Activated CD4-positive, alpha-beta T cell treated with anti-CD3 and anti-CD28 coated beads, Interleukin-2, amount 10 ng/mL, durations not matched to agents 24 days and 14 days (primary cell): ENCODE data around the gene SLC35D1. TPM values are rescaled to one million over a fixed set of nuclear protein-coding genes. Genes with fewer than 3 reads are reported as not detected.

Experiments
- DNase-seq: peaks from one replicate; pipeline ENCODE4 v3.0.0; 2022
- H3K27ac Mint-ChIP-seq: one replicate; pipeline ENCODE4 v1.8.0; 2022; ENCODE audit warnings: mild to moderate bottlenecking, mixed read lengths
- H3K27me3 Mint-ChIP-seq: one replicate; pipeline ENCODE4 v1.8.0; 2022; ENCODE audit warnings: mixed read lengths
- H3K36me3 Mint-ChIP-seq: one replicate; pipeline ENCODE4 v1.8.0; 2022; ENCODE audit warnings: low read depth, mild to moderate bottlenecking, mixed read lengths
- H3K4me1 Mint-ChIP-seq: one replicate; pipeline ENCODE4 v1.8.0; 2021; ENCODE audit warnings: mixed read lengths
- H3K4me3 Mint-ChIP-seq: one replicate; pipeline ENCODE4 v1.8.0; 2022; ENCODE audit warnings: mild to moderate bottlenecking, moderate library complexity, mixed read lengths
- H3K9me3 Mint-ChIP-seq: one replicate; pipeline ENCODE4 v1.8.0; 2021; ENCODE audit warnings: mixed read lengths
- intact Hi-C: fragments of 100-400 bp; cut with micrococcal nuclease; formaldehyde crosslinking; loops from one replicate; pipeline ENCODE4 v1.15.1; 2023
- total RNA-seq: library from RNA; stranded (reverse); gene quantifications from 2 replicates; pipeline ENCODE4 v1.2.3, GENCODE V29; 2022

SLC35D1 gene
- total RNA-seq, 1 donor from 2014 or later = 16.1 TPM

- no peak for DNase-seq
- Mint-ChIP-seq H3K27me3 (peaks cover 27% of the 10 kb centered on the region), H3K9me3 (peaks cover 17% of the 10 kb centered on the region), H3K4me1 (no peaks in the 10 kb centered on the region), H3K4me3 (no peak overlapping the region), H3K27ac (no peak overlapping the region), H3K36me3 (no peaks in the 10 kb centered on the region)
- intact Hi-C loops = no loop called here
Observed at GRCh38 chr1:67061266-67061665, 7.3 kb upstream of the SLC35D1 start.

- Mint-ChIP-seq H3K9me3 (peaks cover 16% of the 10 kb centered on the region), H3K27me3 (peaks cover 31% of the 10 kb centered on the region), H3K36me3 (no peaks in the 10 kb centered on the region), H3K4me3 (no peak overlapping the region), H3K4me1 (no peaks in the 10 kb centered on the region), H3K27ac (no peak overlapping the region)
- intact Hi-C loops = no loop called here
- no peak for DNase-seq
Observed at GRCh38 chr1:67060811-67061218, 6.9 kb upstream of the SLC35D1 start.

DNA sequence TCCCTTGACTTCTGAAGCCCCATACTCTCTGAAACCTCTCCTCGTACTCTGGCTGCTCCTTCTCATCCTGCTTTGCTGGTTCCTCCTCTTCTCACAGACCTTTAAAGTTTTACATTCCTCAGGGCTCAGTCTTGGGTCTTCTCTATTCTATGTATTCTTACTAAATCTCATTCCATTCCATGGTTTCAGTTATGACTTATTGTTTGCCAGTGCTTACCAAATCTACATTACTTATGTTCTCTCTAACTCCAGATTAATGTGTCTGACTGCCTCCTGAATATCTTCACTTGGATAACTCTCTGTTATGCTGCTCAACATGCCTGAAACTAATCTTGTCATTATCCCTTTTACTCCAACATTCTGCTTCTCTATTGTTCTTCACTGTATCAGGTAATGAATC lies 5.4 kb upstream of the SLC35D1 start:
- Mint-ChIP-seq H3K4me3 (no peak overlapping the region), H3K4me1 (peaks cover 5% of the 10 kb centered on the region), H3K36me3 (no peaks in the 10 kb centered on the region), H3K27ac (no peak overlapping the region), H3K27me3 (peaks cover 20% of the 10 kb centered on the region), H3K9me3 (peaks cover 7% of the 10 kb centered on the region)
- DNase-seq = no peak
- intact Hi-C loops = loop anchor here (10.0 kb wide), 2 partner anchors 445 to 625 kb away; partner anchors contain the start of gene GADD45A

GRCh38 chr1:67058761-67059160 lies 4.8 kb upstream of the SLC35D1 start:
- H3K36me3 Mint-ChIP-seq = no peaks in the 10 kb centered on the region
- intact Hi-C loops = loop anchor here (10.0 kb wide), 2 partner anchors 446 to 626 kb away; partner anchors contain the start of gene GADD45A
- peaks cover 7% of the 10 kb centered on the region for H3K9me3 Mint-ChIP-seq

GRCh38 chr1:67058242-67058641 lies 4.3 kb upstream of the SLC35D1 start:
- intact Hi-C loops = loop anchor here (10.0 kb wide), 2 partner anchors 447 to 627 kb away; partner anchors contain the start of gene GADD45A
- H3K27me3 Mint-ChIP-seq = peaks cover 18% of the 10 kb centered on the region
- no peaks in the 10 kb centered on the region for H3K36me3 Mint-ChIP-seq
- DNase-seq = no peak
- no peak overlapping the region for H3K27ac Mint-ChIP-seq
- peaks cover 7% of the 10 kb centered on the region for H3K9me3 Mint-ChIP-seq
- no peak overlapping the region for H3K4me3 Mint-ChIP-seq
- H3K4me1 Mint-ChIP-seq = peaks cover 6% of the 10 kb centered on the region

More at GRCh38 chr1:67058761-67059160, 4.8 kb upstream of the SLC35D1 start:
- no peak overlapping the region for H3K27ac Mint-ChIP-seq
- DNase-seq = no peak
- H3K4me3 Mint-ChIP-seq = no peak overlapping the region
- H3K27me3 Mint-ChIP-seq = peaks cover 18% of the 10 kb centered on the region
- peaks cover 6% of the 10 kb centered on the region for H3K4me1 Mint-ChIP-seq

- Mint-ChIP-seq H3K9me3 (no peaks in the 10 kb centered on the region), H3K4me1 (peaks cover 28% of the 10 kb centered on the region), H3K27me3 (peaks cover 7% of the 10 kb centered on the region), H3K4me3 (peak overlapping the region; percentile 86), H3K36me3 (peaks cover 20% of the 10 kb centered on the region), H3K27ac (peak overlapping the region; percentile 95)
- peak; percentile 86 for DNase-seq
- intact Hi-C loops = loop anchor here (1.0 to 10.0 kb wide), 8 partner anchors 56 to 631 kb away; partner anchors contain the start of genes DNAI4, GADD45A and MIER1
Observed at GRCh38 chr1:67053535-67053784, 488 bp downstream of the SLC35D1 start.

GRCh38 chr1:67052741-67053534 lies 1.0 kb downstream of the SLC35D1 start:
- Mint-ChIP-seq H3K36me3 (peaks cover 23% of the 10 kb centered on the region), H3K4me1 (peaks cover 28% of the 10 kb centered on the region), H3K4me3 (peak overlapping the region; percentile 86), H3K9me3 (no peaks in the 10 kb centered on the region), H3K27me3 (peaks cover 4% of the 10 kb centered on the region), H3K27ac (peak overlapping the region; percentile 87)
- DNase-seq = peak; percentile 65
- intact Hi-C loops = loop anchor here (1.0 to 10.0 kb wide), 8 partner anchors 56 to 632 kb away; partner anchors contain the start of genes DNAI4, GADD45A and MIER1

DNA sequence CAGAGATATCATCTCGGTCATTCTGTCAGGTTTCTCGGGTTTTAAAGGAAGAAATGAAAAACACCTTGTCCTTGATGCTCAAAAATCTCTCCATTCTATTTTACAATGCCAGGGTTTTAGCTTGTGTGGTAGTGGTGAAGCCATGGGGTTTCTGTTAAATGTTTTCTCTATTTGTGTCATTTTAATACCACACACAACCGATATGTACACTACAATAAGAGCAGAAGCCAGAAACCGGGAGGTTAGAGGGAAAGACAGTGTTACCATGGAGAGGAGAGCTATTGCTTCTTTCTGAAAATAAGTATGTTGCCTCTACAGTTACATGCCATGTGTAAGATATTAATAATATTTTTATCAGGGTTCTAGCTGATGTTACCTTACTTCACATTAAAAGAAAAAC lies 2.8 kb downstream of the SLC35D1 start:
- DNase-seq = no peak
- Mint-ChIP-seq H3K9me3 (no peaks in the 10 kb centered on the region), H3K4me1 (peaks cover 28% of the 10 kb centered on the region), H3K27ac (no peak overlapping the region), H3K4me3 (no peak overlapping the region), H3K36me3 (peaks cover 33% of the 10 kb centered on the region), H3K27me3 (peaks cover 4% of the 10 kb centered on the region)
- intact Hi-C loops = loop anchor here (5.0 to 10.0 kb wide), 6 partner anchors 54 to 634 kb away; partner anchors contain the start of gene GADD45A

GRCh38 chr1:67044631-67045270 lies 9.2 kb downstream of the SLC35D1 start:
- Mint-ChIP-seq H3K4me1 (peaks cover 2% of the 10 kb centered on the region), H3K36me3 (peaks cover 58% of the 10 kb centered on the region), H3K4me3 (no peak overlapping the region), H3K9me3 (no peaks in the 10 kb centered on the region), H3K27ac (no peak overlapping the region), H3K27me3 (no peaks in the 10 kb centered on the region)
- intact Hi-C loops = no loop called here
- no peak for DNase-seq

DNA sequence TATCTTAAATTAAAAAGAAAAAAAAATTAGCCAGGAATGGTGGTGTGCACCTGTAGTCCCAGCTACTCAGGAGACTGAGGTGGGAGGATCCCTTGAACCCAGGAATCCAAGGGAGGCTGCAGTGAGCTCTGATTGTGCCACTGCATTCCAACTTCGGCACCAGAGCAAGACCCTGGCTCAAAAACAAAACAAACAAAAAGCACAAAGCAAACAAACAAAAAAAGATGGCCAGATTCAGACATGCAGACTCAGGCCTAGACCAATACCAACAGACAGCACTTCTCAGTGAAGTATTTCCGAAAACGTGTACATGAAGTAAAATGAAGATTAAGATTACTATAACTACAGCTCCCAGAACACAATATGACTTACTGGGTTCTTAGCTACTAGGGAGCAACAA lies 10.6 kb downstream of the SLC35D1 start:
- no peaks in the 10 kb centered on the region for H3K27me3 Mint-ChIP-seq
- H3K9me3 Mint-ChIP-seq = no peaks in the 10 kb centered on the region
- peaks cover 66% of the 10 kb centered on the region for H3K36me3 Mint-ChIP-seq
- H3K27ac Mint-ChIP-seq = no peak overlapping the region
- H3K4me3 Mint-ChIP-seq = no peak overlapping the region
- peaks cover 2% of the 10 kb centered on the region for H3K4me1 Mint-ChIP-seq
- intact Hi-C loops = no loop called here
- no peak for DNase-seq

DNA sequence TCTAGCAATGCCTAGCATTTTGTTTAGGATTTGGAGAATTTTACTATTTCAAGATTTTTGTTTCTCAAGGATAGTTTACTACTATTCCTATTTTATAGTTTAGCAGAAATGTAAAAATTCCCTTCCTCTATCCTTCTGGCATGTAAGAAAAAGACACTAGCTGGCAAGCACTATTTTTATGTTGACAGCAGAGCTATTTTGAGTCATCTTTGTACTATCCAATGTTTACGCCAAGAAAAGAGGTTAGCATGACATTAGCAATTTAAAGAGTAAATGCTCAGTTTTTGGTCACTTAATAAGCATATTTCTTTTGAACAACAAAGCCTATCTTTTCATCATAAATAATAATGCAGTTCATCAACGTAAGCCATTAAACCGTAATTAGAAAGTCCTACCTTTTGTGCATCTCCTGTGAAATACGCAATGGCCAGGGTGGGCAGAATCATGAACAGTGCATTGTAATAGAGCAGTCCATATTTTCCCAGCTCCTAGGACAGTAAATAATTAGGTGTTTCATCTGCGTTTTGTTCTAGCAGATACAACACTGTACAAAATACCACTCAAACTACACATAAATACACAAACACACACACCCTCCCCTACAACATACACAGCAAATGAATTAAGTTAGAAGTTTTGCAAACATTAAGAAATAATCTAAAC lies 12.0 kb downstream of the SLC35D1 start:
- peaks cover 5% of the 10 kb centered on the region for H3K4me1 Mint-ChIP-seq
- H3K27ac Mint-ChIP-seq = no peak overlapping the region
- no peak for DNase-seq
- no peaks in the 10 kb centered on the region for H3K27me3 Mint-ChIP-seq
- H3K36me3 Mint-ChIP-seq = peaks cover 71% of the 10 kb centered on the region
- no peak overlapping the region for H3K4me3 Mint-ChIP-seq
- intact Hi-C loops = no loop called here
- peaks cover under 1% of the 10 kb centered on the region for H3K9me3 Mint-ChIP-seq

DNA sequence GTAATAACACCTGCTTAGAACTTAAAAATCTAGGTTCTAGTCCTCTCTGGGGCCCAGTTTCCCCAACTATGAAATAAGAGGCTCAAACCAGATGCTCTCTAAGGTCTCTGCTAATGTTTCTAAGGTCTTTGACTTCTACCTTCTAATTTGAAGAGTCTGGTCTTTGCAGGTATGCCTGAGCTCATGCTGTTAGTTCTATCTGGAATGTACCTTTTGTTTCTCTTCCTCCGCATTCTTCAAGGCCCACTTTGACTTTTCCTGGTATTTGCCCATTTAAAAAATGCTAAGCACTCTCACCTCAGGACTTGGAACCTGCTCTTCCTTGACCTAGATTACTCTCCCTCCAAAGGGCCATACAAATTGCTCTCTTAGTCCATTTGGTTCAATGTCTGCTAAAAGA lies 13.5 kb downstream of the SLC35D1 start:
- no peaks in the 10 kb centered on the region for H3K27me3 Mint-ChIP-seq
- H3K4me1 Mint-ChIP-seq = peaks cover 5% of the 10 kb centered on the region
- H3K36me3 Mint-ChIP-seq = peaks cover 80% of the 10 kb centered on the region
- H3K4me3 Mint-ChIP-seq = no peak overlapping the region
- intact Hi-C loops = no loop called here
- no peak overlapping the region for H3K27ac Mint-ChIP-seq
- peaks cover 15% of the 10 kb centered on the region for H3K9me3 Mint-ChIP-seq
- peak; percentile 24 for DNase-seq

DNA sequence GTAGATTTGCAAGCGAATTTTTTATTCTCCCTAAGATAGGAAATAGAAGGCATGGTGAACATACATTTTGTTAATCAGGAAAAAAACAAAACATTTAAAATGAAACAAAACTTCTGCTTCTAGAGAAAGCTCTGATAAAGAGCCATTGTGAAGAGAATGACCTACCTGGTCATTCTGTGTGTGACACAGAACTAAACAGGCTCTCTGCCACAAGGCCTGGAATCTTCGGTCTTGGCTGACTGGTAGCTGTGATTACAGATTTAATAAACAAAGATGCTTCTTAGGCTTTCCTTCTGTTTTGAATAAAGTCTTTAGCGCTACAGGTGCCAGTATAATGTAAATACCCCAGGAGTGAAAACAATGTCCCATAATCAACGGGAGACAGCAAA lies 22.1 kb downstream of the SLC35D1 start:
- Mint-ChIP-seq H3K4me3 (no peak overlapping the region), H3K27me3 (no peaks in the 10 kb centered on the region), H3K36me3 (peaks cover 51% of the 10 kb centered on the region), H3K4me1 (no peaks in the 10 kb centered on the region), H3K27ac (no peak overlapping the region), H3K9me3 (peaks cover 25% of the 10 kb centered on the region)
- DNase-seq = no peak
- intact Hi-C loops = no loop called here
